ENCODE measurements around the gene PROB1.

DNA sequence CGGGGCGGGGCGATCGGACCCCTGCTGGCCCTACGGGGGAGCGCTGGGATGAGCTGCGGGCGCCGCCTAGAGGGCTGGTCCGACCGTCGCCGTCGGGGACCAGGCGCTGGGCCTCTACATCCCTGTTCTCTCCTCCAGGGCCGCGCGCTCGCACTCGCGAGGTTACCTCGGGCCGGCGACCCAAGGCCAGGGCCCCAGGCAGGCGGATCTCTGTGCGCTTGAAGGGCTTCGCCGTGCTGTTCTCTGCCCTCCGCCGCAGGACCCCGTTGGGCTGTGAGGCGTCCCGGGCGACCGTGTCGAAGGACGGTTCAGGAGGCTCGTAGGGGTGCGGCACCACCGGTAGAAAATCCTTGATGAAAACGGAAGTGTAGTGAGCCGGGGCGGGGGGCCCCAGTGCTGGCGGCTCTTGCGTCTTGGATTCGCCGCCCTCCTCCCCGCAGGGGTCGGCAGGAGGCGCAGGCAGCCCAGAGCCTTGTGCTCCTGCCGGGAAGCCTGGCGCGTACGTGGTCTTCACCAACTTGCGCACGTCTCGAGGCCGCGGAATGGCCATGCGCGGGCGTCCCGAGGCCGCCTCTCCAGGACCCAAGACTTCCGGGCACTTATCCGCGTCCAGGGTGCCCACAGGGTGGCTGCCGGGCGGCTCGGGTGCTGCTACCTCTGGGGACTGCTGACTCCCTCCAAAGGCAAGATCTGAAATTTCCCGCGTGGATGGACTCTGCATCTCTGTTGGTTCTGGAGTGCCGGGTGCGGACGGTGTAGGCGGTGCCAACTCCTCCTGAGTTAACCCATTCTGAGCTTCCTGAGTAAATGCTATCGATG lies 2.0 kb downstream of the PROB1 start:
- no peak for TF ChIP-seq RAD21 (conservative IDR thresholded peaks at IDR 0.05)
- TF ChIP-seq, protein P1, sequence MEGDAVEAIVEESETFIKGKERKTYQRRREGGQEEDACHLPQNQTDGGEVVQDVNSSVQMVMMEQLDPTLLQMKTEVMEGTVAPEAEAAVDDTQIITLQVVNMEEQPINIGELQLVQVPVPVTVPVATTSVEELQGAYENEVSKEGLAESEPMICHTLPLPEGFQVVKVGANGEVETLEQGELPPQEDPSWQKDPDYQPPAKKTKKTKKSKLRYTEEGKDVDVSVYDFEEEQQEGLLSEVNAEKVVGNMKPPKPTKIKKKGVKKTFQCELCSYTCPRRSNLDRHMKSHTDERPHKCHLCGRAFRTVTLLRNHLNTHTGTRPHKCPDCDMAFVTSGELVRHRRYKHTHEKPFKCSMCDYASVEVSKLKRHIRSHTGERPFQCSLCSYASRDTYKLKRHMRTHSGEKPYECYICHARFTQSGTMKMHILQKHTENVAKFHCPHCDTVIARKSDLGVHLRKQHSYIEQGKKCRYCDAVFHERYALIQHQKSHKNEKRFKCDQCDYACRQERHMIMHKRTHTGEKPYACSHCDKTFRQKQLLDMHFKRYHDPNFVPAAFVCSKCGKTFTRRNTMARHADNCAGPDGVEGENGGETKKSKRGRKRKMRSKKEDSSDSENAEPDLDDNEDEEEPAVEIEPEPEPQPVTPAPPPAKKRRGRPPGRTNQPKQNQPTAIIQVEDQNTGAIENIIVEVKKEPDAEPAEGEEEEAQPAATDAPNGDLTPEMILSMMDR (IDR thresholded peaks at IDR 0.05; ENCODE audit: poor library complexity, severe bottlenecking), result peak; percentile 11
- peak; percentile 36 for TF ChIP-seq EZH2 (IDR thresholded peaks at IDR 0.05; ENCODE audit: borderline replicate concordance, insufficient read depth, low read length, poor library complexity, severe bottlenecking)
- TF ChIP-seq TAF1 (IDR thresholded peaks at IDR 0.05; ENCODE audit: low read depth), result no peak
- no peak for TF ChIP-seq POLR2AphosphoS5 (IDR thresholded peaks at IDR 0.05)
- TF ChIP-seq, protein P2, sequence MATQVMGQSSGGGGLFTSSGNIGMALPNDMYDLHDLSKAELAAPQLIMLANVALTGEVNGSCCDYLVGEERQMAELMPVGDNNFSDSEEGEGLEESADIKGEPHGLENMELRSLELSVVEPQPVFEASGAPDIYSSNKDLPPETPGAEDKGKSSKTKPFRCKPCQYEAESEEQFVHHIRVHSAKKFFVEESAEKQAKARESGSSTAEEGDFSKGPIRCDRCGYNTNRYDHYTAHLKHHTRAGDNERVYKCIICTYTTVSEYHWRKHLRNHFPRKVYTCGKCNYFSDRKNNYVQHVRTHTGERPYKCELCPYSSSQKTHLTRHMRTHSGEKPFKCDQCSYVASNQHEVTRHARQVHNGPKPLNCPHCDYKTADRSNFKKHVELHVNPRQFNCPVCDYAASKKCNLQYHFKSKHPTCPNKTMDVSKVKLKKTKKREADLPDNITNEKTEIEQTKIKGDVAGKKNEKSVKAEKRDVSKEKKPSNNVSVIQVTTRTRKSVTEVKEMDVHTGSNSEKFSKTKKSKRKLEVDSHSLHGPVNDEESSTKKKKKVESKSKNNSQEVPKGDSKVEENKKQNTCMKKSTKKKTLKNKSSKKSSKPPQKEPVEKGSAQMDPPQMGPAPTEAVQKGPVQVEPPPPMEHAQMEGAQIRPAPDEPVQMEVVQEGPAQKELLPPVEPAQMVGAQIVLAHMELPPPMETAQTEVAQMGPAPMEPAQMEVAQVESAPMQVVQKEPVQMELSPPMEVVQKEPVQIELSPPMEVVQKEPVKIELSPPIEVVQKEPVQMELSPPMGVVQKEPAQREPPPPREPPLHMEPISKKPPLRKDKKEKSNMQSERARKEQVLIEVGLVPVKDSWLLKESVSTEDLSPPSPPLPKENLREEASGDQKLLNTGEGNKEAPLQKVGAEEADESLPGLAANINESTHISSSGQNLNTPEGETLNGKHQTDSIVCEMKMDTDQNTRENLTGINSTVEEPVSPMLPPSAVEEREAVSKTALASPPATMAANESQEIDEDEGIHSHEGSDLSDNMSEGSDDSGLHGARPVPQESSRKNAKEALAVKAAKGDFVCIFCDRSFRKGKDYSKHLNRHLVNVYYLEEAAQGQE (IDR thresholded peaks at IDR 0.05; ENCODE audit: borderline replicate concordance), result no peak
